Measurements from ENCODE around the gene LTO1. TPM values are rescaled to one million over a fixed set of nuclear protein-coding genes. Genes with fewer than 3 reads are reported as not detected.

Gene LTO1
- total RNA-seq, 6 experiments from 2014 or later = 23.2 to 28.5 (median 25.6) TPM

DNA sequence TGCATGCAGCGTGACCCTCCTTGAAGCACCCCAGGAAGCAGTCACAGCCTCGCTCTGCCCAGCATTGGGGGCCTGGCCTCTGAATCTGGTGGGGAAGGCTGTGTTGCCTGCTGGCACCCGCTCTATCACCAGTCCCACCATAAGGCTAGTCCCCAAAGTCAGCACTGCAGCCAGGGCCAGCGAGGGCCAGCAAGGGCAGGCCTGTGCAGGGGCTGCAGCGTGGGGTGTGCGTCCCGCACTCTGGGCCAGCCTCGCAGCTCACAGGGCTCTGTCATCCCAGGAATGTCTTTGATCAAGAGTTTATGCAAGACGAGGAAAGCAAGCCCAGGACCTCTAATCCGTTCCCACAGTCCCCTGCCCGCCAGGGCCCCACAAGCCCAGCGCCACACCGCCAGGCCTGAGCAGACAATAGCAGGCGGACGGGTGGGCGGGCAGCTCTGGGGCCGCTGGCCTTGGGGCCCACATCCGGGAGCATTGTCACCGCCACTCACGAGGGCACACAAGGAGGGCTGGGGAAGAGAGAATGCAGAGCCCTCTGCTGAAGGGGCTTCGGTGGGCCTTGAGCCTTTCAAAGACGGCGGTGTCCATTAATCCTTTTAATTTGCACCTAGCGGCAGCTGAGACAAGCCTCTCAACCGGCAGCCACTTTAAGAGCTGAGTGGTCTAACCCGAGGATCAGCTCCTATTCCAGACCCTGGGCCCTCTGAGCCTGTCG lies 17.1 kb downstream of the LTO1 start:
- Mint-ChIP-seq H3K36me3 (ENCODE audit: low read depth) (peaks cover 10% of the 10 kb centered on the region), H3K9me3 (peaks cover 19% of the 10 kb centered on the region), H3K4me3 (peak overlapping the region; percentile 61; the same call in 1 of the 2 replicates), H3K27ac (no peak overlapping the region), H3K4me1 (ENCODE audit: low read depth) (peaks cover 14% of the 10 kb centered on the region; the same call in 1 of the 2 replicates), H3K27me3 (ENCODE audit: insufficient read depth) (peaks cover 60% of the 10 kb centered on the region)
- TF ChIP-seq, protein P1, sequence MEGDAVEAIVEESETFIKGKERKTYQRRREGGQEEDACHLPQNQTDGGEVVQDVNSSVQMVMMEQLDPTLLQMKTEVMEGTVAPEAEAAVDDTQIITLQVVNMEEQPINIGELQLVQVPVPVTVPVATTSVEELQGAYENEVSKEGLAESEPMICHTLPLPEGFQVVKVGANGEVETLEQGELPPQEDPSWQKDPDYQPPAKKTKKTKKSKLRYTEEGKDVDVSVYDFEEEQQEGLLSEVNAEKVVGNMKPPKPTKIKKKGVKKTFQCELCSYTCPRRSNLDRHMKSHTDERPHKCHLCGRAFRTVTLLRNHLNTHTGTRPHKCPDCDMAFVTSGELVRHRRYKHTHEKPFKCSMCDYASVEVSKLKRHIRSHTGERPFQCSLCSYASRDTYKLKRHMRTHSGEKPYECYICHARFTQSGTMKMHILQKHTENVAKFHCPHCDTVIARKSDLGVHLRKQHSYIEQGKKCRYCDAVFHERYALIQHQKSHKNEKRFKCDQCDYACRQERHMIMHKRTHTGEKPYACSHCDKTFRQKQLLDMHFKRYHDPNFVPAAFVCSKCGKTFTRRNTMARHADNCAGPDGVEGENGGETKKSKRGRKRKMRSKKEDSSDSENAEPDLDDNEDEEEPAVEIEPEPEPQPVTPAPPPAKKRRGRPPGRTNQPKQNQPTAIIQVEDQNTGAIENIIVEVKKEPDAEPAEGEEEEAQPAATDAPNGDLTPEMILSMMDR (IDR thresholded peaks at IDR 0.05) = no peak
- DNase-seq = no peak

DNA sequence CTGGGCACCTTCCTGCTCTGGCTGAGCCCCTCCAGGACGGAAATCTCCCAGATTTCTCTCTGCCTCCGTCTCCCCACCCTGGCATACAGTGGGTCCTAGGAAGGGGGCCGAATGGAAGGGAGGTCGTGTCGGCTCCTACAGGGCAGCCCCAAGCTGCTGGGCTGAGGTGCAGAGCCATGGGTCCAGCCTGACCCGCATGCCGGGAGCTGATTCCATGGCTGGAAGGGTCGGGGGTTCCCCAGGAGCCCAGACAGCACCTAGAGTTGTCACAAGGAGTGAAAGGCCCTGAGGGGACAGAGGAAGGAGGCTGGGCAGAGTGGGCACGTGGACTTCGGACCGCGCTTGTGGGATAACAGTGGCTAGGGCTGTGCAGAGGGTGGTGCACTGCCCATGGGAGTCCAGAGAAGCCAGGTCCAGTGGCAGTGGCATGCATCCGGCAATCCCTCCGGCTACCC lies 17.7 kb downstream of the LTO1 start:
- TF ChIP-seq, protein P1 (IDR thresholded peaks at IDR 0.05) = no peak
- Mint-ChIP-seq H3K9me3 (peaks cover 19% of the 10 kb centered on the region), H3K4me3 (peak overlapping the region; percentile 61), H3K27me3 (ENCODE audit: insufficient read depth) (peaks cover 62% of the 10 kb centered on the region), H3K4me1 (ENCODE audit: low read depth) (peaks cover 19% of the 10 kb centered on the region; the same call in 1 of the 2 replicates), H3K27ac (peak overlapping the region; percentile 36), H3K36me3 (ENCODE audit: low read depth) (peaks cover 15% of the 10 kb centered on the region)
- no peak for DNase-seq

DNA sequence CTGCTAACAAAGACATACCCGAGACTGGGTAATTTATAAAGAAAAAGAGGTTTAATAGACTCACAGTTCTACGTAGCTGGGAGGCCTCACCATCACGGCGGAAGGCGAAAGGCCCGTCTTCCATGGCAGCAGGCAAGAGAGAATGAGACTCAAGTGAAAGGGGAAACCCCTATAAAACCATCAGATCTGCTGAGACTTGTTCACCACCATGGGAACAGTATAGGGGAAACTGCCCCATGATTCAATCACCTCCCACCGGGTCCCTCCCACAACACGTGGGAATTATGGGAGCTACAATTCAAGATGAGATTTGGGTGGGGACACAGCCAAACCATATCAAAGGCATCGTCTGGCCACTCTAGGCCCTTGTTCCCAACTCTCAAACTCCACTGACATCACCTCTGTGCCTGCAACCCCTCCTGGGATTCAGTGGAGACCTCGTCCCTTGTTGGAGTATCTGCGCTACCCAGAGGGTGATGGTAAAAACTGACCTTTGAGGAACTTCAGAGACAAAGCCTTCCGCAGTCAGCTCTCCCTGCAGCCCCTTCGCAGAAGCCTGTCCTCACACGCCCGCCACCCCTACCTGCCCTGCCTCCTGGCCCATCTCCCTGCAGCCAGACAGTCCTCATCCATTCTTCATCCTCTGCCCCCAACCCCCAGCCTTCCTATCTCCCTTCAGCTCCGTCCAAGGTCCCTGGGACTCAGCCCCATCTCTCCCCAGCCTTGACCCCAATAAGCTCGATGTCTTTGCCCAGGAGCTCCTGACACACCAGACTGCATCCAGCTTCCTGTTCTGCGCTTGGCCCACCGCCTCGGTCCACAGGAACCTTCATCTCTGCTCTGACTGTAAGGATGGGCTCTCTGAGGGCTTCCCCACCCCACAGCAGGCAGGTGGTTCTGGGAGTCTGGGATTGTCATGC lies 18.4 kb downstream of the LTO1 start:
- peak overlapping the region; percentile 64 for H3K27ac Mint-ChIP-seq
- peak overlapping the region; percentile 61 for H3K4me3 Mint-ChIP-seq
- H3K27me3 Mint-ChIP-seq (ENCODE audit: insufficient read depth) = peaks cover 67% of the 10 kb centered on the region
- no peak for DNase-seq
- H3K4me1 Mint-ChIP-seq (ENCODE audit: low read depth) = peaks cover 19% of the 10 kb centered on the region
- H3K36me3 Mint-ChIP-seq (ENCODE audit: low read depth) = peaks cover 17% of the 10 kb centered on the region
- H3K9me3 Mint-ChIP-seq = peaks cover 21% of the 10 kb centered on the region
- TF ChIP-seq, protein P1 (IDR thresholded peaks at IDR 0.05) = no peak

DNA sequence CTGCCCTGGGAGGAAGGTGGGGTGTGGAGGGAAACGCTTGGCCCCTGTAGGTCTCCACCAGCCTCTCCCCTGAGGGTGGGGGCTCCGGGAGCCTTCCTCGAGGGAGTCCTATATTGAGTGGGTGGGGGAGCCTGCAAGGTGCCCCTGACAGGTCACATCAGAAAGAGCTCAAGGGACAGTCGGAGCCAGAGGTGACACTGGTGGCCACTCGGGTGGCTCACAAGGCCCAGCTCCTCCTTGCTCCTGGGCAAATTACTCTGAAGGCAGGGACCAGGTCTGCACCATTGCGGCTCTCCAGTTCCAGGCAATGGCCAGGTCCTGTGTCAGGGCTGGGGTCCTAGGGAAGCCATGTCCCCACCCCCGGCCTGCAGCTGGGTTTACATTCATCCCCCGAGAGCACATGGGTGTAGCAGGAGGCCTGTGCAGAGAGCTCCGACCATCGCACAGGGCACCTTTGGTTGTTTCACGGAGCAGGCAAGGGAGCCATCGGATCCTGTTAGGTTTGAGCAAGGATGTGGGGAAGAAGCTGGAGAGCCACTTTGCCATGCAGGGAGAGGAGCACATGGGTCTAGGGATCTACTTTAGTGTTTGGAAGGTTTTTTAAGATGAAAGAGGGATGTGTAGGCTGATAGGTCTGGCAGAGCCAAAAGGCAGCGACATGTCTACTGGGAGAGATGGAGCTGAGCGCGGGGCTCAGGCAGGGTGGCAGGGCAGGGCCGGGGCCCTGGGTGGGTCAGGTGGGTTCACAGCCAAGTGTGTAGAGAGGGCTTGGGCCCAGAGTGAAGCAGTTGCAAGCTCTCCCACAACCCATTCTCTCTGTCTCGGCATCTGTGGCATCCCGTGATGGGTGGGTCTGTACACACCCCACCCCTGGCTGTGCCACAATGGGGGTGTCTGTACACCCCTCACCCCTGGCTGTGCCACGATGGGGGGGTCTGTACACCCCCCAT lies 19.4 kb downstream of the LTO1 start:
- peaks cover 28% of the 10 kb centered on the region for H3K4me1 Mint-ChIP-seq (ENCODE audit: low read depth)
- TF ChIP-seq, protein P1 (IDR thresholded peaks at IDR 0.05) = no peak
- peak; percentile 55 for DNase-seq
- H3K4me3 Mint-ChIP-seq = peak overlapping the region; percentile 54
- H3K36me3 Mint-ChIP-seq (ENCODE audit: low read depth) = peaks cover 23% of the 10 kb centered on the region
- H3K27me3 Mint-ChIP-seq (ENCODE audit: insufficient read depth) = peaks cover 74% of the 10 kb centered on the region
- H3K27ac Mint-ChIP-seq = peak overlapping the region; percentile 64
- H3K9me3 Mint-ChIP-seq = peaks cover 27% of the 10 kb centered on the region
